HCT116 (cell line): ENCODE measurements around the gene TAF9B. TPM values are rescaled to one million over a fixed set of nuclear protein-coding genes. Genes with fewer than 3 reads are reported as not detected.

Experiments
- ATAC-seq: fragments of 200-7000 bp; cut with Tn5 transposase; 2 replicates; pipeline ENCODE4 v1.9.1; 2020; ENCODE audit warnings: mild to moderate bottlenecking, moderate library complexity
- BruUV-seq: library from RNA; stranded (reverse); fragments of 400-500 nt; replicated peaks from 2 replicates; lab custom pipeline; 2021; lab: Mats Ljungman, UMichigan
- CTCF ChIA-PET: fragments of 300-600 bp; sonication (Branson Sonifier 250); formaldehyde crosslinking; loops from one replicate; lab custom pipeline; 2021; ENCODE audit warnings: antibody characterized with exemption; lab: Charles Lee
- POLR2A ChIA-PET: fragments of 300-600, 350-600 bp; sonication (Branson Sonifier 250); formaldehyde crosslinking; loops from one replicate; lab custom pipeline; 2021; ENCODE audit warnings: antibody characterized with exemption; lab: Charles Lee
- RAD21 ChIA-PET, 2 experiments: fragments of 300-600 bp; sonication (Branson Sonifier 250); formaldehyde crosslinking; loops; one replicate each; lab custom pipeline; 2023; ENCODE audit warnings: low total read pairs in 2 of 2; ENCODE audit not compliant: uncharacterized antibody in 2 of 2, unreplicated experiment in 2 of 2, low non-redundant PET in 1 of 2; lab: Charles Lee
- DNase-seq: peaks from one replicate; pipeline ENCODE4 v3.0.0-alpha.2; 2010; ENCODE audit warnings: low read depth, low spot score
- H2AFZ ChIP-seq: fragments of 200-600 bp; shearing (Covaris generic), sonication (generic); 2 replicates; pipeline ENCODE4 v1.6.1; 2017; ENCODE audit warnings: low read depth, mixed run types, mixed read lengths, antibody characterized with exemption, low read length; ENCODE audit not compliant: poor library complexity, severe bottlenecking
- H3K27ac ChIP-seq: 2 replicates; pipeline ENCODE4 v1.5.1; 2012; ENCODE audit warnings: low read depth, low read length
- H3K27me3 ChIP-seq: fragments of 200-600 bp; sonication (generic); 2 replicates; pipeline ENCODE4 v1.6.1; 2016; ENCODE audit warnings: mixed run types, low read length, mixed read lengths; ENCODE audit not compliant: insufficient read depth
- H3K36me3 ChIP-seq, 2 experiments: fragments of 200-500 bp in 1 of 2; fragments of 200-600 bp in 1 of 2; sonication (Bioruptor generic) in 1 of 2; sonication (generic) in 1 of 2; 2 replicates each; pipeline versions ENCODE4 v1.5.1 to v1.6.1; 2014 to 2016; ENCODE audit warnings: low read length in 2 of 2, inconsistent platforms in 1 of 2, mixed read lengths in 1 of 2, mixed run types in 1 of 2; ENCODE audit not compliant: insufficient read depth in 2 of 2, control insufficient read depth in 1 of 2
- H3K4me1 ChIP-seq, 2 experiments: fragments of 200-600 bp in 1 of 2; sonication (generic) in 1 of 2; 2 replicates each; pipeline versions ENCODE4 v1.5.1 to v1.6.1; 2012 to 2017; ENCODE audit warnings: low read length in 2 of 2, inconsistent platforms in 1 of 2, mild to moderate bottlenecking in 1 of 2, mixed read lengths in 1 of 2, mixed run types in 1 of 2, moderate library complexity in 1 of 2; ENCODE audit not compliant: insufficient read depth in 2 of 2, control insufficient read depth in 1 of 2
- H3K4me2 ChIP-seq: fragments of 200-600 bp; sonication (generic); 2 replicates; pipeline ENCODE4 v1.6.1; 2017; ENCODE audit warnings: mixed run types, low read length, mixed read lengths
- H3K4me3 ChIP-seq, 2 experiments: fragments of 200-600 bp in 1 of 2; sonication (generic) in 1 of 2; replicated peaks in 1 of 2; 2 replicates each; pipeline ENCODE4 v1.5.1; 2011 to 2016; ENCODE audit warnings: low read length in 2 of 2, control low read depth in 1 of 2, low read depth in 1 of 2, mild to moderate bottlenecking in 1 of 2, mixed read lengths in 1 of 2, mixed run types in 1 of 2
- H3K79me2 ChIP-seq: fragments of 200-600 bp; sonication (generic); 2 replicates; pipeline ENCODE4 v1.6.1; 2017; ENCODE audit warnings: mild to moderate bottlenecking, mixed run types, low read length, moderate library complexity, mixed read lengths; ENCODE audit not compliant: insufficient read depth
- H3K9ac ChIP-seq: fragments of 200-600 bp; sonication (generic); 2 replicates; pipeline ENCODE4 v1.6.1; 2016; ENCODE audit warnings: low read length, mixed read lengths
- H3K9me2 ChIP-seq: fragments of 200-600 bp; sonication (generic), shearing (Covaris generic); 2 replicates; pipeline ENCODE4 v1.6.1; 2017; ENCODE audit warnings: mixed run types, mild to moderate bottlenecking, moderate library complexity; ENCODE audit not compliant: insufficient read depth
- H3K9me3 ChIP-seq, 2 experiments: fragments of 200-500 bp in 1 of 2; fragments of 200-600 bp in 1 of 2; sonication (Bioruptor generic) in 1 of 2; sonication (generic) in 1 of 2; 2 replicates each; pipeline ENCODE4 v1.6.1; 2014 to 2017; ENCODE audit warnings: low read length in 2 of 2, mixed read lengths in 2 of 2, inconsistent platforms in 1 of 2, low read depth in 1 of 2, mild to moderate bottlenecking in 1 of 2, mixed run types in 1 of 2, moderate library complexity in 1 of 2; ENCODE audit not compliant: control insufficient read depth in 1 of 2, insufficient read depth in 1 of 2
- H4K20me1 ChIP-seq: fragments of 200-600 bp; sonication (generic), shearing (Covaris generic); 2 replicates; pipeline ENCODE4 v1.6.1; 2017; ENCODE audit warnings: mixed run types, mild to moderate bottlenecking, moderate library complexity; ENCODE audit not compliant: insufficient read depth
- CBX3 ChIP-seq: IDR thresholded peaks from 2 replicates; pipeline ENCODE4 v1.6.1; 2012; ENCODE audit warnings: low read depth
- CEBPB ChIP-seq: IDR thresholded peaks from 2 replicates; pipeline ENCODE4 v1.6.1; 2012; ENCODE audit warnings: low read depth
- EGR1 ChIP-seq: IDR thresholded peaks from 2 replicates; pipeline ENCODE4 v1.6.1; 2012; ENCODE audit warnings: low read depth
- ELF1 ChIP-seq: IDR thresholded peaks from 2 replicates; pipeline ENCODE4 v1.6.1; 2012; ENCODE audit warnings: low read depth, borderline replicate concordance
- EZH2 ChIP-seq: fragments of 200-600 bp; sonication (generic); IDR thresholded peaks from 2 replicates; pipeline ENCODE4 v1.6.1; 2017; ENCODE audit warnings: antibody characterized with exemption, mixed run types
- FOSL1 ChIP-seq: IDR thresholded peaks from 2 replicates; pipeline ENCODE4 v1.6.1; 2012; ENCODE audit warnings: low read depth
- JUND ChIP-seq: IDR thresholded peaks from 2 replicates; pipeline ENCODE4 v1.6.1; 2012
- POLR2AphosphoS5 ChIP-seq: IDR thresholded peaks from 2 replicates; pipeline ENCODE4 v1.6.1; 2011; ENCODE audit warnings: mild to moderate bottlenecking, low read depth, low read length, moderate library complexity
- RAD21 ChIP-seq: IDR thresholded peaks from 2 replicates; pipeline ENCODE4 v1.6.1; 2012; ENCODE audit warnings: low read depth, mild to moderate bottlenecking
- SIN3A ChIP-seq: IDR thresholded peaks from 2 replicates; pipeline ENCODE4 v1.6.1; 2012; ENCODE audit warnings: low read depth
- SP1 ChIP-seq: IDR thresholded peaks from 2 replicates; pipeline ENCODE4 v1.6.1; 2012; ENCODE audit warnings: low read depth
- TCF7L2 ChIP-seq: IDR thresholded peaks from 2 replicates; pipeline ENCODE4 v1.7.0; 2011; ENCODE audit warnings: borderline replicate concordance, inconsistent platforms; ENCODE audit not compliant: insufficient read depth, insufficient read length; ENCODE audit errors: extremely low read depth
- ZFX ChIP-seq: fragments of 450-650 bp; IDR thresholded peaks from 2 replicates; pipeline ENCODE4 v1.6.1; 2017
- ZNF274 ChIP-seq: fragments of 200-500 bp; sonication (Bioruptor generic); IDR thresholded peaks from 2 replicates; pipeline ENCODE4 v1.6.1; 2014; ENCODE audit warnings: mild to moderate bottlenecking, low read depth, low read length, inconsistent platforms
- intact Hi-C: fragments of 100-400 bp; cut with micrococcal nuclease; formaldehyde crosslinking; loops from 2 replicates; pipeline ENCODE4 v1.10.0; 2022
- total RNA-seq: library from RNA; stranded (reverse); gene quantifications from one replicate; pipeline ENCODE4 v1.2.1, GENCODE V29; 2021; ENCODE audit not compliant: unreplicated experiment
- TF ChIP-seq, protein P1 (sequence below): IDR thresholded peaks from 2 replicates; pipeline ENCODE4 v1.6.1; 2012
- TF ChIP-seq, protein P2 (sequence below): IDR thresholded peaks from 2 replicates; pipeline ENCODE4 v1.6.1; 2011; ENCODE audit warnings: mild to moderate bottlenecking, low read length, moderate library complexity; ENCODE audit not compliant: insufficient replicate concordance; ENCODE audit errors: extremely low read depth

Gene TAF9B
- total RNA-seq, 1 experiment from 2014 or later = 16.2 TPM

- peak overlapping the region; percentile 70 for H3K4me2 ChIP-seq
- H3K9me2 ChIP-seq = no peaks in the 10 kb centered on the region
- BruUV-seq = TSS peak; percentile 93
- DNase-seq (no peak), ATAC-seq (no peak)
- TF ChIP-seq, protein P1, sequence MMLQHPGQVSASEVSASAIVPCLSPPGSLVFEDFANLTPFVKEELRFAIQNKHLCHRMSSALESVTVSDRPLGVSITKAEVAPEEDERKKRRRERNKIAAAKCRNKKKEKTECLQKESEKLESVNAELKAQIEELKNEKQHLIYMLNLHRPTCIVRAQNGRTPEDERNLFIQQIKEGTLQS = no peak
- no peak for TF ChIP-seq JUND
- no peak for TF ChIP-seq EGR1
- no peak for TF ChIP-seq RAD21
- TF ChIP-seq POLR2AphosphoS5 = no peak
- TF ChIP-seq ELF1 = no peak
- TF ChIP-seq ZFX = no peak
- no peak for TF ChIP-seq FOSL1
- no peak for TF ChIP-seq ZNF274
- TF ChIP-seq CEBPB = no peak
- no peak for TF ChIP-seq CBX3
- peak overlapping the region; percentile 35 for H2AFZ ChIP-seq
- H3K27ac ChIP-seq = peak overlapping the region; percentile 75
- ChIA-PET CTCF (interaction anchor here (1.0 kb wide), 1 partner anchor 11 kb away, joined by 3 read pairs; no protein-coding TSS in a partner anchor), RAD21 (no interaction called here), POLR2A (no interaction called here)
- H3K27me3 ChIP-seq = no peaks in the 10 kb centered on the region
- peaks cover 41% of the 10 kb centered on the region for H3K79me2 ChIP-seq
- no peaks in the 10 kb centered on the region for H3K9me3 ChIP-seq
- peaks cover 8 to 16% of the 10 kb centered on the region in 2 experiments; a peak in 3 of 4 replicates for H3K36me3 ChIP-seq
- peaks cover 8 to 35% of the 10 kb centered on the region in 2 experiments; a peak in 3 of 4 replicates for H3K4me1 ChIP-seq
- H4K20me1 ChIP-seq = peaks cover 14% of the 10 kb centered on the region
- peak overlapping the region; percentile 50 for H3K9ac ChIP-seq
- intact Hi-C loops = loop anchor here (5.0 kb wide), 1 partner anchor 206 kb away; the partner anchor contains the start of genes COX7B and MAGT1
- H3K4me3 ChIP-seq = peak overlapping the region; percentile 39 to 47
Measured at GRCh38 chrX:78103001-78103622, 36.3 kb downstream of the TAF9B start.

DNA sequence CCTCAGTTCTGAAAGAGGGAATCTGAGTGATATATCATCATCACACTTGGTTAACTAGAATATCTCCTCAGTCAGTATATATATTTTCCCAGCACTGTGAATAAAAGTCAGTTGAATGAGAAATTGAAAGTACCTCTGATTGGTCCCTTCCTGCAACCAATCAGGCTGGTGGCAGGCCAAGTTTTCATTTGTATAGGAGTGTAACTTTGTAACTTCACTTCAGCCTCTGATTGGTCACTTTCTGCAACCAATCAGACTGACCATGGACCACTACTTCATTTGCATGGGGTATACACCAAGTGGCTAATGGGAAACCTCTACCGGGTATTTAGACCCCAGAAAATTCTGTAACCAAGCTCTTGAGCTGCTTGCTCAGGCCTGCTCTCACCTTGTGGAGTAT, 37.4 kb downstream of the TAF9B start:
- intact Hi-C loops = loop anchor here (5.0 kb wide), 1 partner anchor 205 kb away; the partner anchor contains the start of genes COX7B and MAGT1
- peaks cover 4 to 16% of the 10 kb centered on the region in 2 experiments; a peak in 3 of 4 replicates for H3K36me3 ChIP-seq
- no peaks in the 10 kb centered on the region for H3K9me3 ChIP-seq
- TF ChIP-seq TCF7L2 (no peak), SP1 (no peak), EZH2 (no peak), SIN3A (no peak)
- TF ChIP-seq, protein P2, sequence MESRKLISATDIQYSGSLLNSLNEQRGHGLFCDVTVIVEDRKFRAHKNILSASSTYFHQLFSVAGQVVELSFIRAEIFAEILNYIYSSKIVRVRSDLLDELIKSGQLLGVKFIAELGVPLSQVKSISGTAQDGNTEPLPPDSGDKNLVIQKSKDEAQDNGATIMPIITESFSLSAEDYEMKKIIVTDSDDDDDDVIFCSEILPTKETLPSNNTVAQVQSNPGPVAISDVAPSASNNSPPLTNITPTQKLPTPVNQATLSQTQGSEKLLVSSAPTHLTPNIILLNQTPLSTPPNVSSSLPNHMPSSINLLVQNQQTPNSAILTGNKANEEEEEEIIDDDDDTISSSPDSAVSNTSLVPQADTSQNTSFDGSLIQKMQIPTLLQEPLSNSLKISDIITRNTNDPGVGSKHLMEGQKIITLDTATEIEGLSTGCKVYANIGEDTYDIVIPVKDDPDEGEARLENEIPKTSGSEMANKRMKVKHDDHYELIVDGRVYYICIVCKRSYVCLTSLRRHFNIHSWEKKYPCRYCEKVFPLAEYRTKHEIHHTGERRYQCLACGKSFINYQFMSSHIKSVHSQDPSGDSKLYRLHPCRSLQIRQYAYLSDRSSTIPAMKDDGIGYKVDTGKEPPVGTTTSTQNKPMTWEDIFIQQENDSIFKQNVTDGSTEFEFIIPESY = no peak
- TF ChIP-seq, protein P1 = no peak
- no peak overlapping the region for H2AFZ ChIP-seq
- CTCF ChIA-PET = interaction anchor here (1.0 kb wide), 1 partner anchor 10 kb away, joined by 3 read pairs; no protein-coding TSS in a partner anchor
- peaks cover 31% of the 10 kb centered on the region for H3K79me2 ChIP-seq
- no peak overlapping the region for H3K4me3 ChIP-seq
- DNase-seq = no peak
- ATAC-seq = no peak
- H3K27ac ChIP-seq = no peak overlapping the region
- no peaks in the 10 kb centered on the region for H3K9me2 ChIP-seq
- peaks cover 6% of the 10 kb centered on the region; the same call in 1 of the 2 replicates for H4K20me1 ChIP-seq
- RAD21 ChIA-PET = no interaction called here
- H3K4me1 ChIP-seq = peaks cover 8 to 29% of the 10 kb centered on the region in 2 experiments; a peak in 3 of 4 replicates
- H3K4me2 ChIP-seq = no peak overlapping the region
- BruUV-seq = no TSS peak
- H3K9ac ChIP-seq = no peak overlapping the region
- POLR2A ChIA-PET = no interaction called here
- H3K27me3 ChIP-seq = no peaks in the 10 kb centered on the region
